Transverse colon (tissue), 4 donors: ENCODE results near the gene PNMA8C. TPM values are rescaled to one million over a fixed set of nuclear protein-coding genes. Genes with fewer than 3 reads are reported as not detected.
"Not testable (repeated sequence)": the region's sequence is repeated elsewhere in the genome, so short reads cannot be mapped to it uniquely, and the experiment has no call there.

Experiments
- DNase-seq: peaks from one replicate; pipeline ENCODE4 v3.0.0-alpha.2; 2019
- H3K27ac ChIP-seq, 4 donors: fragments of 200-600 bp; sonication (generic); 2 replicates each; pipeline ENCODE4 v1.5.1; 2016 to 2018; ENCODE audit warnings: inconsistent platforms in 4 of 4
- H3K27me3 ChIP-seq: fragments of 200-600 bp; sonication (generic); 2 replicates; pipeline ENCODE4 v1.5.1; 2017; ENCODE audit warnings: inconsistent platforms
- H3K36me3 ChIP-seq, 4 donors: fragments of 200-600 bp; sonication (generic); 2 replicates each; pipeline ENCODE4 v1.5.1; 2017 to 2019; ENCODE audit warnings: inconsistent platforms in 4 of 4
- H3K4me1 ChIP-seq, 4 donors: fragments of 200-600 bp; sonication (generic); 2 replicates each; pipeline ENCODE4 v1.5.1; 2017 to 2020; ENCODE audit warnings: inconsistent platforms in 4 of 4
- H3K4me3 ChIP-seq, 4 donors: fragments of 200-600 bp; sonication (generic); 1 replicate in 1 of 4; 2 replicates in 3 of 4; pipeline versions ENCODE4 v1.5.1 to v1.6.1; 2017 to 2019; ENCODE audit warnings: inconsistent platforms in 4 of 4
- H3K9me3 ChIP-seq, 2 donors: fragments of 200-600 bp; sonication (generic); 2 replicates each; pipeline ENCODE4 v1.5.1; 2017 to 2019; ENCODE audit warnings: inconsistent platforms in 2 of 2
- EP300 ChIP-seq: sonication (generic); formaldehyde crosslinking; IDR thresholded peaks from one replicate; pipeline ENCODE4 v1.6.1; 2017; ENCODE audit warnings: antibody characterized with exemption, low read depth
- POLR2AphosphoS5 ChIP-seq, 3 donors: sonication (generic); formaldehyde crosslinking; IDR thresholded peaks; one replicate each; pipeline ENCODE4 v1.6.1; 2016; ENCODE audit warnings: antibody characterized with exemption in 3 of 3
- WGBS, 2 donors: methylation state at CpG; one replicate each; pipeline ENCODE4 v1.1.5; 2018; ENCODE audit warnings: low coverage in 1 of 2; 5-methylcytosine and 5-hydroxymethylcytosine counted together
- in situ Hi-C, 4 donors: fragments of 200-750 bp; cut with MboI; loops; one replicate each; pipeline versions ENCODE4 v1.15.0 to v1.15.1; 2017; ENCODE audit warnings: low sequenced_read_pairs in 3 of 4, low pct_ligation_motif_present in 1 of 4, low pct_unique_long_range_greater_than_20kb in 1 of 4
- intact Hi-C: fragments of 100-400 bp; cut with DNase I; formaldehyde crosslinking; loops from one replicate; pipeline ENCODE4 v1.15.1; 2023; ENCODE audit warnings: low total_unique reads
- total RNA-seq, 4 donors: library from RNA; depleted of rRNA; stranded (reverse); fragments of >200 nt; gene quantifications; one replicate each; pipeline ENCODE4 v1.1.0, GENCODE V29; 2016

Gene PNMA8C
- total RNA-seq, 4 donors from 2014 or later: not detected

GRCh38 chr19:46376241-46377153 lies 52.2 kb downstream of the PNMA8C start:
- in situ Hi-C loops: no loop called here
- H3K27me3 ChIP-seq: no peaks in the 10 kb centered on the region
- H3K4me1 ChIP-seq: peaks cover 25 to 41% (median 30%) of the 10 kb centered on the region in 4 donors
- no peak for DNase-seq
- TF ChIP-seq POLR2AphosphoS5 (IDR thresholded peaks at IDR 0.05) (no peak), EP300 (no peak)
- intact Hi-C loops: no loop called here
- WGBS, 2 donors: 96% methylated on average over 19 of the region's 20 CpGs; no CpG with 5 or more reads in 1 of the 2 donors
- H3K9me3 ChIP-seq: no peaks in the 10 kb centered on the region
- peaks cover 0 to 21% (median 9%) of the 10 kb centered on the region in 4 donors for H3K36me3 ChIP-seq
- H3K4me3 ChIP-seq: no peak overlapping the region
- no peak overlapping the region for H3K27ac ChIP-seq

GRCh38 chr19:46375476-46376067 lies 53.2 kb downstream of the PNMA8C start:
- H3K4me3 ChIP-seq, in situ Hi-C loops, H3K9me3 ChIP-seq, DNase-seq, intact Hi-C loops, H3K27ac ChIP-seq, H3K27me3 ChIP-seq: not testable (repeated sequence)
- WGBS, 2 donors: 91% methylated on average over 20 of the region's 22 CpGs; no CpG with 5 or more reads in 1 of the 2 donors
- Histone ChIP-seq H3K36me3 (peaks cover 0 to 20% (median 6%) of the 10 kb centered on the region in 4 donors), H3K4me1 (peaks cover 25 to 41% (median 30%) of the 10 kb centered on the region in 4 donors)

Other genes with a start within 250 kb of the PNMA8C start
- gene IGFL1, start 199.2 kb downstream of the PNMA8C start, total RNA-seq: not detected
- 100 to 1,000 TPM in 2 of 4 donors, 10 to 100 TPM in 2; 37.7 to 227 (median 97.5) TPM for gene HIF3A, start 131.9 kb downstream of the PNMA8C start, total RNA-seq
- gene PPP5C, start 81.8 kb downstream of the PNMA8C start, total RNA-seq: 100 to 1,000 TPM in 1 of 4 donors, 10 to 100 TPM in 3; 78.8 to 132 (median 96.8) TPM
- gene CCDC8, start 15.4 kb downstream of the PNMA8C start, total RNA-seq: 1 to 10 TPM in 3 of 4 donors, under 1 TPM in 1; 0.40 to 1.9 (median 1.2) TPM
- gene PNMA8A, start 42.6 kb upstream of the PNMA8C start, total RNA-seq: under 1 TPM in 3 of 4 donors, not detected in 1; 0.20 to 0.68 (median 0.64) TPM
- gene PNMA8B, start 66.9 kb upstream of the PNMA8C start, total RNA-seq: under 1 TPM; 0.27 to 0.80 (median 0.58) TPM
- 100 to 1,000 TPM; 160 to 923 (median 194) TPM for gene CALM3, start 172.4 kb upstream of the PNMA8C start, total RNA-seq
- 1 to 10 TPM in 2 of 4 donors, under 1 TPM in 1, not detected in 1; 0.55 to 2.4 (median 2.2) TPM for gene PTGIR, start 196.2 kb upstream of the PNMA8C start, total RNA-seq
- gene GNG8, start 207.3 kb upstream of the PNMA8C start, total RNA-seq: not detected
- gene DACT3, start 232.2 kb upstream of the PNMA8C start, total RNA-seq: 10 to 100 TPM in 1 of 4 donors, 1 to 10 TPM in 3; 5.3 to 27.1 (median 7.5) TPM